GM12878 (cell line): ENCODE measurements around the gene KCNC4. TPM values are rescaled to one million over a fixed set of nuclear protein-coding genes. Genes with fewer than 3 reads are reported as not detected.

Source experiments
- ATAC-seq: fragments of 200-7000 bp; cut with Tn5 transposase; 3 replicates; pipeline ENCODE4 v1.9.1; 2020; ENCODE audit warnings: mild to moderate bottlenecking, moderate library complexity
- BruUV-seq: library from RNA; stranded (reverse); fragments of 400-500 nt; replicated peaks from 2 replicates; lab custom pipeline; 2021; lab: Mats Ljungman, UMichigan
- CTCF ChIA-PET: fragments of 300-600 bp; sonication (Branson Sonifier 250); formaldehyde crosslinking; extraction: SDS; loops from one replicate; lab custom pipeline; 2021; ENCODE audit warnings: inconsistent platforms; lab: Yijun Ruan, JAX
- POLR2A ChIA-PET: fragments of 350-600 bp; formaldehyde crosslinking; extraction: SDS; loops from one replicate; lab custom pipeline; 2021; ENCODE audit warnings: inconsistent platforms; lab: Charles Lee
- RAD21 ChIA-PET: fragments of 300-600 bp; sonication (Branson Sonifier 250); formaldehyde crosslinking; loops from one replicate; lab custom pipeline; 2023; ENCODE audit warnings: antibody characterized with exemption; ENCODE audit not compliant: unreplicated experiment; lab: Charles Lee
- SMC1A ChIA-PET: fragments of 300-600 bp; sonication (Branson Sonifier 250); formaldehyde crosslinking; loops from one replicate; lab custom pipeline; 2023; ENCODE audit not compliant: unreplicated experiment, uncharacterized antibody; lab: Charles Lee
- DNase-seq: peaks from one replicate; pipeline ENCODE4 v3.0.0-alpha.2; 2011; ENCODE audit warnings: low read depth, low spot score
- FAIRE-seq: peaks from 3 replicates; lab custom pipeline; 2011; peaks lifted over from hg19 to GRCh38; lab: Jason Lieb, UNC
- H2AFZ ChIP-seq: 2 replicates; pipeline ENCODE4 v1.6.0; 2011; ENCODE audit warnings: low read depth, low read length, control low read depth; ENCODE audit not compliant: control insufficient read depth
- H3K27ac ChIP-seq: 2 replicates; pipeline ENCODE4 v1.5.1; 2011; ENCODE audit warnings: control low read depth; ENCODE audit not compliant: control insufficient read depth, insufficient read depth
- H3K27me3 ChIP-seq, 2 experiments: replicated peaks in 1 of 2; 2 replicates each; pipeline versions ENCODE4 v1.6.0 to v1.6.1; 2011; ENCODE audit warnings: low read length in 1 of 2; ENCODE audit not compliant: control insufficient read depth in 2 of 2, insufficient read depth in 2 of 2
- H3K36me3 ChIP-seq, 2 experiments: 2 replicates each; pipeline ENCODE4 v1.5.1; 2011; ENCODE audit warnings: low read length in 1 of 2; ENCODE audit not compliant: control insufficient read depth in 2 of 2, insufficient read depth in 2 of 2
- H3K4me1 ChIP-seq: 2 replicates; pipeline ENCODE4 v1.6.1; 2011; ENCODE audit warnings: mild to moderate bottlenecking, low read length, moderate library complexity, mixed read lengths; ENCODE audit not compliant: control insufficient read depth, insufficient read depth
- H3K4me2 ChIP-seq: 2 replicates; pipeline ENCODE4 v1.6.0; 2011; ENCODE audit warnings: control low read depth; ENCODE audit not compliant: control insufficient read depth, insufficient read depth
- H3K4me3 ChIP-seq: fragments of 200-600 bp; sonication (generic); 2 replicates; pipeline ENCODE4 v1.5.1; 2016
- H3K79me2 ChIP-seq: 2 replicates; pipeline ENCODE4 v1.6.0; 2011; ENCODE audit warnings: low read length; ENCODE audit not compliant: control insufficient read depth, insufficient read depth
- H3K9ac ChIP-seq: 2 replicates; pipeline ENCODE4 v1.8.0; 2011; ENCODE audit warnings: low read length, control low read depth, mixed read lengths; ENCODE audit not compliant: control insufficient read depth, insufficient read depth
- H3K9me3 ChIP-seq: replicated peaks from 3 replicates; pipeline ENCODE4 v1.5.1; 2011; ENCODE audit warnings: mild to moderate bottlenecking, low read length; ENCODE audit not compliant: control insufficient read depth, insufficient read depth
- H4K20me1 ChIP-seq: 2 replicates; pipeline ENCODE4 v1.6.0; 2011; ENCODE audit not compliant: control insufficient read depth, insufficient read depth
- BHLHE40 ChIP-seq, 2 experiments: fragments of 450-650 bp in 1 of 2; IDR thresholded peaks; 2 replicates each; pipeline ENCODE4 v1.6.1; 2011 to 2017; ENCODE audit warnings: low read depth in 2 of 2, borderline replicate concordance in 1 of 2, improper control_type of control experiment in 1 of 2, low read length in 1 of 2, mild to moderate bottlenecking in 1 of 2
- FOXK2 ChIP-seq: fragments of 450-650 bp; IDR thresholded peaks from 2 replicates; pipeline ENCODE4 v1.6.1; 2017; ENCODE audit warnings: mild to moderate bottlenecking, moderate library complexity
- IRF4 ChIP-seq: IDR thresholded peaks from 2 replicates; pipeline ENCODE4 v1.6.1; 2011; ENCODE audit warnings: low read depth, low read length
- JUND ChIP-seq: IDR thresholded peaks from 2 replicates; pipeline ENCODE4 v1.6.1; 2012; ENCODE audit warnings: low read depth, mild to moderate bottlenecking, low read length, improper control_type of control experiment, moderate library complexity
- MTA3 ChIP-seq: IDR thresholded peaks from 2 replicates; pipeline ENCODE4 v1.6.1; 2012; ENCODE audit warnings: low read length, inconsistent platforms, borderline replicate concordance
- NFXL1 ChIP-seq: fragments of 450-650 bp; IDR thresholded peaks from 2 replicates; pipeline ENCODE4 v1.6.1; 2017; ENCODE audit warnings: antibody characterized with exemption, mild to moderate bottlenecking, borderline replicate concordance
- POLR2A ChIP-seq: IDR thresholded peaks from 2 replicates; pipeline ENCODE4 v1.6.1; 2011; ENCODE audit warnings: low read depth, mild to moderate bottlenecking, low read length
- POLR2AphosphoS5 ChIP-seq: IDR thresholded peaks from 2 replicates; pipeline ENCODE4 v1.6.1; 2011; ENCODE audit warnings: mild to moderate bottlenecking, low read length, inconsistent platforms
- POU2F2 ChIP-seq: IDR thresholded peaks from 3 replicates; pipeline ENCODE4 v1.6.1; 2011; ENCODE audit warnings: low read depth, mild to moderate bottlenecking, low read length, borderline replicate concordance
- SIN3A ChIP-seq: IDR thresholded peaks from 2 replicates; pipeline ENCODE4 v1.6.1; 2012; ENCODE audit warnings: low read depth, low read length, improper control_type of control experiment
- SIX5 ChIP-seq: IDR thresholded peaks from 2 replicates; pipeline ENCODE4 v1.6.1; 2011; ENCODE audit warnings: mild to moderate bottlenecking, low read depth, low read length, moderate library complexity; ENCODE audit not compliant: severe bottlenecking
- SMAD1 ChIP-seq: fragments of 450-650 bp; IDR thresholded peaks from 2 replicates; pipeline ENCODE4 v1.6.1; 2018; ENCODE audit warnings: mild to moderate bottlenecking, low read depth; ENCODE audit not compliant: partially characterized antibody
- TAF1 ChIP-seq: IDR thresholded peaks from 2 replicates; pipeline ENCODE4 v1.6.1; 2011; ENCODE audit warnings: mild to moderate bottlenecking, low read depth, low read length, borderline replicate concordance
- WRNIP1 ChIP-seq: IDR thresholded peaks from 2 replicates; pipeline ENCODE4 v1.6.1; 2011; ENCODE audit warnings: low read depth, low read length, improper control_type of control experiment, borderline replicate concordance
- WGBS: methylation state at CpG from one replicate; pipeline ENCODE4 v1.1.6; 2016; ENCODE audit warnings: low lambda C conversion rate; ENCODE audit not compliant: insufficient replicate concordance, insufficient coverage; ENCODE audit errors: missing lambda C conversion rate; 5-methylcytosine and 5-hydroxymethylcytosine counted together
- in situ Hi-C: fragments of 300-500 bp; cut with MboI; formaldehyde crosslinking; loops from 9 replicates; pipeline ENCODE4 v1.14.3; 2018; ENCODE audit warnings: mixed read lengths
- intact Hi-C: fragments of 100-400 bp; cut with micrococcal nuclease; formaldehyde crosslinking; loops from one replicate; pipeline ENCODE4 v1.14.2; 2022; ENCODE audit not compliant: unreplicated experiment
- polyA plus RNA-seq, 11 experiments: library from polyadenylated mRNA; depleted of rRNA in 4 of 11; unstranded in 6 of 11; stranded (reverse) in 5 of 11; fragments of >200 nt; fragmentation: Nextera tagmentation in 4 of 11; fragmentation: Illumina TruSeq in 1 of 11; extraction: Ambion mirVana in 4 of 11; extraction: Trizol in 1 of 11; gene quantifications; 1 replicate in 1 of 11; 2 replicates in 10 of 11; pipeline versions ENCODE4 v1.2.1 to v1.2.3, GENCODE V29; 2011 to 2016; ENCODE audit warnings: inconsistent platforms in 2 of 11, missing spikeins in 2 of 11, low read depth in 1 of 11
- total RNA-seq, 4 experiments: library from RNA; depleted of rRNA in 3 of 4; stranded (reverse); fragments of >200 nt in 3 of 4; fragmentation: Illumina TruSeq in 1 of 4; extraction: Trizol in 1 of 4; gene quantifications; 2 replicates each; pipeline versions ENCODE4 v1.2.1 to v1.2.3, GENCODE V29; 2013 to 2021
- TF ChIP-seq, protein P1 (sequence below): fragments of 450-650 bp; formaldehyde crosslinking; IDR thresholded peaks from 2 replicates; pipeline ENCODE4 v1.4.0; 2022; ENCODE audit warnings: mild to moderate bottlenecking, moderate library complexity
- TF ChIP-seq, protein P2 (sequence below): fragments of 450-650 bp; IDR thresholded peaks from 2 replicates; pipeline ENCODE4 v1.6.1; 2018; ENCODE audit warnings: borderline replicate concordance, mild to moderate bottlenecking; ENCODE audit not compliant: partially characterized antibody
- TF ChIP-seq, protein P3 (sequence below): fragments of 450-650 bp; IDR thresholded peaks from 2 replicates; pipeline ENCODE4 v1.6.1; 2018; ENCODE audit warnings: mild to moderate bottlenecking, low read depth, moderate library complexity; ENCODE audit not compliant: partially characterized antibody

The KCNC4 gene
- total and polyA plus RNA-seq, 10 of the 15 experiments (the other 5 are each of a cell fraction or from before 2014, with no cell fraction given) = 0.06 to 1.7 (median 0.36) TPM

DNA sequence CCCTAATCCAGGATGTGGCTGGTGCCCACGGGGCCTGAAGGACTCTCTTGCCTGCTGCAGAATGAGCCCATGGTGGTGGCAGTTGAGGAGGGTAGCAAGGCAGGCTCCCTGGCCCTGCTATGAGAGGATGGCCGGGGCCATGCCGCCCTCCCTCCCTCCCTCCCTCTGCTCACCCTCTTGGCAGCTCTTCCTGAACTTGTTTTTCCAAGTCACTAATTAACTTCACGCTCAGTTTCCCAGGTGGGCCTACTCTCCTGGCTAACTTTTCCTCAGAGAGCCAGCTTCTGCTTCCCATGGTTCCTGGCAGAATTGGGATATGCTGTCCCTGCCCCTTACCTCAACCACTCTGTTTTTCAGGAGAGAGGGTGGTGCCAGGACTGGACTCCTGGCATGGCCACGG lies 10.2 kb downstream of the KCNC4 start:
- 54% methylated on average over 4 of the region's 5 CpGs for WGBS
- SMC1A ChIA-PET = interaction anchor here (0.9 to 1.3 kb wide), 2 partner anchors 25 to 44 kb away, joined by 3 to 4 read pairs; no protein-coding TSS in a partner anchor
- H3K79me2 ChIP-seq = no peaks in the 10 kb centered on the region
- TF ChIP-seq IRF4 = no peak
- no peak for TF ChIP-seq POLR2AphosphoS5
- no peak for TF ChIP-seq POLR2A
- TF ChIP-seq FOXK2 = no peak
- TF ChIP-seq WRNIP1 = no peak
- no peak for TF ChIP-seq NFXL1
- TF ChIP-seq, protein P1, sequence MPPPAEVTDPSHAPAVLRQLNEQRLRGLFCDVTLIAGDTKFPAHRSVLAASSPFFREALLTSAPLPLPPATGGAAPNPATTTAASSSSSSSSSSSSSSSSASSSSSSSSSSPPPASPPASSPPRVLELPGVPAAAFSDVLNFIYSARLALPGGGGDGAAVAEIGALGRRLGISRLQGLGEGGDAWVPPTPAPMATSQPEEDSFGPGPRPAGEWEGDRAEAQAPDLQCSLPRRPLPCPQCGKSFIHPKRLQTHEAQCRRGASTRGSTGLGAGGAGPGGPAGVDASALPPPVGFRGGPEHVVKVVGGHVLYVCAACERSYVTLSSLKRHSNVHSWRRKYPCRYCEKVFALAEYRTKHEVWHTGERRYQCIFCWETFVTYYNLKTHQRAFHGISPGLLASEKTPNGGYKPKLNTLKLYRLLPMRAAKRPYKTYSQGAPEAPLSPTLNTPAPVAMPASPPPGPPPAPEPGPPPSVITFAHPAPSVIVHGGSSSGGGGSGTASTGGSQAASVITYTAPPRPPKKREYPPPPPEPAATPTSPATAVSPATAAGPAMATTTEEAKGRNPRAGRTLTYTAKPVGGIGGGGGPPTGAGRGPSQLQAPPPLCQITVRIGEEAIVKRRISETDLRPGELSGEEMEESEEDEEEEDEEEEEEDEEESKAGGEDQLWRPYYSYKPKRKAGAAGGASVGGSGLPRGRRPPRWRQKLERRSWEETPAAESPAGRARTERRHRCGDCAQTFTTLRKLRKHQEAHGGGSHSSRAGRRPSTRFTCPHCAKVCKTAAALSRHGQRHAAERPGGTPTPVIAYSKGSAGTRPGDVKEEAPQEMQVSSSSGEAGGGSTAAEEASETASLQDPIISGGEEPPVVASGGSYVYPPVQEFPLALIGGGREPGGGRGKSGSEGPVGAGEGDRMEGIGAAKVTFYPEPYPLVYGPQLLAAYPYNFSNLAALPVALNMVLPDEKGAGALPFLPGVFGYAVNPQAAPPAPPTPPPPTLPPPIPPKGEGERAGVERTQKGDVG = no peak
- TF ChIP-seq BHLHE40 (IDR thresholded peaks at IDR 0.05; ENCODE audit: borderline replicate concordance in 1 of 2, low read depth in 2 of 2, low read length in 1 of 2) = no peak
- TF ChIP-seq SIN3A = no peak
- TF ChIP-seq SMAD1 = no peak
- TF ChIP-seq POU2F2 = no peak
- TF ChIP-seq TAF1 = no peak
- TF ChIP-seq, protein P2, sequence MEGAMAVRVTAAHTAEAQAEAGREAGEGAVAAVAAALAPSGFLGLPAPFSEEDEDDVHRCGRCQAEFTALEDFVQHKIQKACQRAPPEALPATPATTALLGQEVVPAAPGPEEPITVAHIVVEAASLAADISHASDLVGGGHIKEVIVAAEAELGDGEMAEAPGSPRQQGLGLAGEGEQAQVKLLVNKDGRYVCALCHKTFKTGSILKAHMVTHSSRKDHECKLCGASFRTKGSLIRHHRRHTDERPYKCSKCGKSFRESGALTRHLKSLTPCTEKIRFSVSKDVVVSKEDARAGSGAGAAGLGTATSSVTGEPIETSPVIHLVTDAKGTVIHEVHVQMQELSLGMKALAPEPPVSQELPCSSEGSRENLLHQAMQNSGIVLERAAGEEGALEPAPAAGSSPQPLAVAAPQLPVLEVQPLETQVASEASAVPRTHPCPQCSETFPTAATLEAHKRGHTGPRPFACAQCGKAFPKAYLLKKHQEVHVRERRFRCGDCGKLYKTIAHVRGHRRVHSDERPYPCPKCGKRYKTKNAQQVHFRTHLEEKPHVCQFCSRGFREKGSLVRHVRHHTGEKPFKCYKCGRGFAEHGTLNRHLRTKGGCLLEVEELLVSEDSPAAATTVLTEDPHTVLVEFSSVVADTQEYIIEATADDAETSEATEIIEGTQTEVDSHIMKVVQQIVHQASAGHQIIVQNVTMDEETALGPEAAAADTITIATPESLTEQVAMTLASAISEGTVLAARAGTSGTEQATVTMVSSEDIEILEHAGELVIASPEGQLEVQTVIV = no peak
- TF ChIP-seq, protein P3, sequence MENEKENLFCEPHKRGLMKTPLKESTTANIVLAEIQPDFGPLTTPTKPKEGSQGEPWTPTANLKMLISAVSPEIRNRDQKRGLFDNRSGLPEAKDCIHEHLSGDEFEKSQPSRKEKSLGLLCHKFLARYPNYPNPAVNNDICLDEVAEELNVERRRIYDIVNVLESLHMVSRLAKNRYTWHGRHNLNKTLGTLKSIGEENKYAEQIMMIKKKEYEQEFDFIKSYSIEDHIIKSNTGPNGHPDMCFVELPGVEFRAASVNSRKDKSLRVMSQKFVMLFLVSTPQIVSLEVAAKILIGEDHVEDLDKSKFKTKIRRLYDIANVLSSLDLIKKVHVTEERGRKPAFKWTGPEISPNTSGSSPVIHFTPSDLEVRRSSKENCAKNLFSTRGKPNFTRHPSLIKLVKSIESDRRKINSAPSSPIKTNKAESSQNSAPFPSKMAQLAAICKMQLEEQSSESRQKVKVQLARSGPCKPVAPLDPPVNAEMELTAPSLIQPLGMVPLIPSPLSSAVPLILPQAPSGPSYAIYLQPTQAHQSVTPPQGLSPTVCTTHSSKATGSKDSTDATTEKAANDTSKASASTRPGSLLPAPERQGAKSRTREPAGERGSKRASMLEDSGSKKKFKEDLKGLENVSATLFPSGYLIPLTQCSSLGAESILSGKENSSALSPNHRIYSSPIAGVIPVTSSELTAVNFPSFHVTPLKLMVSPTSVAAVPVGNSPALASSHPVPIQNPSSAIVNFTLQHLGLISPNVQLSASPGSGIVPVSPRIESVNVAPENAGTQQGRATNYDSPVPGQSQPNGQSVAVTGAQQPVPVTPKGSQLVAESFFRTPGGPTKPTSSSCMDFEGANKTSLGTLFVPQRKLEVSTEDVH = no peak
- no peak for TF ChIP-seq SIX5
- TF ChIP-seq JUND = no peak
- TF ChIP-seq MTA3 = no peak

More for the DNA sequence above, 10.2 kb downstream of the KCNC4 start:
- Histone ChIP-seq H3K4me2 (no peak overlapping the region), H4K20me1 (no peaks in the 10 kb centered on the region), H3K27me3 (no peaks in the 10 kb centered on the region; a peak in 1 of 4 replicates), H3K4me1 (no peaks in the 10 kb centered on the region; the same call in 1 of the 2 replicates), H3K4me3 (no peak overlapping the region), H3K36me3 (no peaks in the 10 kb centered on the region), H3K27ac (no peak overlapping the region), H3K9me3 (no peaks in the 10 kb centered on the region), H3K9ac (no peak overlapping the region), H2AFZ (no peak overlapping the region)
- ATAC-seq (no peak), DNase-seq (no peak), FAIRE-seq (no peak)
- CTCF ChIA-PET = interaction anchor here (1.0 kb wide), 1 partner anchor 92 kb away, joined by 3 read pairs; no protein-coding TSS in a partner anchor
- BruUV-seq = no TSS peak
- in situ Hi-C loops = no loop called here
- POLR2A ChIA-PET = no interaction called here
- intact Hi-C loops = no loop called here
- RAD21 ChIA-PET = interaction anchor here (1.7 kb wide), 1 partner anchor 13 kb away, joined by 5 read pairs; no protein-coding TSS in a partner anchor
